A549 treated with DMSO at 1 μM for 4 hours (cell line): Measurements from ENCODE around the gene C1QTNF9B. TPM values are rescaled to one million over a fixed set of nuclear protein-coding genes. Genes with fewer than 3 reads are reported as not detected.

Source experiments
- total RNA-seq: library from RNA; stranded (reverse); fragments of 200-300 nt; extraction: Qiagen RNA extraction; gene quantifications from 5 replicates; pipeline ENCODE4 v1.2.3, GENCODE V29; 2022; ENCODE audit warnings: low read depth

C1QTNF9B gene
- total RNA-seq, result not detected in 5 replicates

DNA sequence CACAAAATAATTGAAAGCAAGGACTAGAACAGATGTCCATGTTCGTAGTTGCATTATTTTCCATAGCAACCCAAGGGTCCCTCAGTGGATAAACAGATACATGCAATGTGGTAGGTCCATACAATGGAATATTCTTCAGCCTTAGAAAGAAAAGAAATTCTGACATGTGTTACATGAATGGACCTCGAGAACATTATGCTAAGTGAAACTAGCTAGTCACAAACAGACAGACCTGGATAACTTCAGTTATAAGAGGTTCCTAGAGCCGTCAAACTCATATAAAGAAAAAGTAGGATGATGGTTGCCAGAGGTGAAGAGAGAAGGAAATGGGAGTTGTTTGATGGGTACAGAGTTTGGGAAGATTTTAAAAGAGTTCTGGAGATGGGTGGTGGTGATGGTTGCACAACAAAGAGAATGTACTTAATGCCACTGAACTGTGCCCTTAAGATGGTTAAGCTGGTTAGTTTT lies at the start of gene C1QTNF9B:
Gene C1QTNF9B, minus strand, starts transcription at position 51 of the 468 bp plus-strand sequence.

DNA sequence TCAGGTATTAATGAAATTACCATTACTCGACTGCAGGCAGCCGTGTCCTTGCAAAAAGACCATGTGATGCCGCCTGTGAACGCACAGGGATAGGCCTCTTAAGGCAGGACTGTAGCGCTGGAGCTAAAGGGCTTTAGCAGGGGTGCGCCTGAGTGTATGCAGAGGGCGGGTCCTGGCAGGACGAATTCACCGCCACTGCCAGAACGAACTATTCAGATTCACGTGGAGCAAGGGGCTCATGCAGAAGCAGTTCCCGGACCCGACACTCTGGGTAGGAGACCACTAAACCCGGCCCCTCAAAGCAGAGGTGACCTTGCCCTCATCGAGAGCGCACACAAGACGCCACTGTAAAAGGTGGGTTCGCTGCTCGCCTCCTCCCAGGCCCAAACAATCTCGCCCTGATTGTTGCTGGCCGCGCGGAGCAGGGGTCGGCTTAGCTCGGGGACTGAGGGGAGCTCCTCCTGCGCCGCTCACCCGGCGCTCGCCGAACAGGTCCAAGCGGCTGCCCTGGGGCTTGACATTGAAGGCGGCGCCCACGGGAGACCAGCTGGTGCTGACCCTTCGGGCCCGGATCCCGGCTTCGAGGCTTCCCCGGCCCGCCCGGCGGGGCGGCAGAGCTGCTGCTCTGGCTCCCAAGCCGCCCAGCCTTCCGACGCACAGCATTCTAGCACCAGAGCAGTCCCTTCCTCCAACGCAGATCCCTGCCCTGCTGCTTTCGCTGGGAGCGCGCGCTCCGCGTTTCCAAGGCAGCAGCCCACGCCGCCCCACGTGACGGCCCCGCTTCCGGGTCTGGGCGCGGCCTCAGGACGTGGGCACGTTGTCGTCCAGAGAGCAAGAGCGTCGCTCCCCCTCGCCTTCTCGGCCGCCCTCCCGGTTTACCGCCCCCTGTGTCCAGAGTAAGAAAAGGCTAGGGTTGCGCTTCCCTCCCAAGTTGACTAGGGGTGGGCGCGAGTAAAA lies 8.4 kb downstream of the C1QTNF9B start, which contains the start of gene MIPEP:
Gene MIPEP, minus strand, starts transcription at position 743 of the 957 bp plus-strand sequence. Its CDS starts 80 bp downstream, at position 663.

Other genes starting within 250 kb of the C1QTNF9B start
- gene MIPEP, start 8.1 kb downstream of the C1QTNF9B start, total RNA-seq, result 17.7 to 28.5 TPM (median 25.6 TPM) in 5 replicates